Measurements from ENCODE around the gene GNRH2. TPM values are rescaled to one million over a fixed set of nuclear protein-coding genes. Genes with fewer than 3 reads are reported as not detected.

The GNRH2 gene
- polyA plus RNA-seq, 1 donor (not counting 4 experiments of a cell fraction or from before 2014, with no cell fraction given) = 0.18 TPM

DNA sequence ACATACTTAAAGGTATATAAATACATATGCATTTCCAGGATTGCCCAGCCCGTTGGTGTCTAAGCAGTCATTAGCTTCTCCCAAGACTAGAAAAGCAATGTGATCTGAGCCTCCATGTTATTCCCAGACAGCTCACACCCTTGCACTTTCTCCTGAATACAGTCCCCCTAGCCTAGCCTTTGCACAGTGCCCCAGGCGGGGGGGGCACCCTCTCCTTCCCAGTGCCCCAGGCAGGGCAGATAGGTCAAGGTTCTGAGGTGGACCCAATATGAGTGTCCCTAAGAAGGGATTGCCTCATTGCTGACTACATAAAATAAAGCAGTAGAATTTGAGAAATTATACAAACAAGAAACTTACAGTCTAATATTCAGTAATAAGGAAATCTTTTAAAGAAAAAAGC, 15.4 kb upstream of the GNRH2 start:
- H3K79me2 ChIP-seq (ENCODE audit: control insufficient read depth, insufficient read depth, low read length) = no peaks in the 10 kb centered on the region
- H3K27ac ChIP-seq (ENCODE audit: control insufficient read depth, insufficient read depth, low read length) = no peak overlapping the region
- TF ChIP-seq EZH2 (IDR thresholded peaks at IDR 0.05; ENCODE audit: low read length) = no peak
- TF ChIP-seq, protein P1, sequence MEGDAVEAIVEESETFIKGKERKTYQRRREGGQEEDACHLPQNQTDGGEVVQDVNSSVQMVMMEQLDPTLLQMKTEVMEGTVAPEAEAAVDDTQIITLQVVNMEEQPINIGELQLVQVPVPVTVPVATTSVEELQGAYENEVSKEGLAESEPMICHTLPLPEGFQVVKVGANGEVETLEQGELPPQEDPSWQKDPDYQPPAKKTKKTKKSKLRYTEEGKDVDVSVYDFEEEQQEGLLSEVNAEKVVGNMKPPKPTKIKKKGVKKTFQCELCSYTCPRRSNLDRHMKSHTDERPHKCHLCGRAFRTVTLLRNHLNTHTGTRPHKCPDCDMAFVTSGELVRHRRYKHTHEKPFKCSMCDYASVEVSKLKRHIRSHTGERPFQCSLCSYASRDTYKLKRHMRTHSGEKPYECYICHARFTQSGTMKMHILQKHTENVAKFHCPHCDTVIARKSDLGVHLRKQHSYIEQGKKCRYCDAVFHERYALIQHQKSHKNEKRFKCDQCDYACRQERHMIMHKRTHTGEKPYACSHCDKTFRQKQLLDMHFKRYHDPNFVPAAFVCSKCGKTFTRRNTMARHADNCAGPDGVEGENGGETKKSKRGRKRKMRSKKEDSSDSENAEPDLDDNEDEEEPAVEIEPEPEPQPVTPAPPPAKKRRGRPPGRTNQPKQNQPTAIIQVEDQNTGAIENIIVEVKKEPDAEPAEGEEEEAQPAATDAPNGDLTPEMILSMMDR (optimal IDR thresholded peaks at IDR 0.05 in 1 of 3, IDR thresholded peaks at IDR 0.05 in 1 of 3, conservative IDR thresholded peaks at IDR 0.05 in 1 of 3; ENCODE audit: extremely low read depth in 1 of 3, insufficient read depth in 2 of 3, low read length in 3 of 3) = no peak
- dilution Hi-C loops (cut with MboI; ENCODE audit: extremely low pct_ligation_motif_present, low sequenced_read_pairs) = no loop called here
- no peaks in the 10 kb centered on the region for H4K20me1 ChIP-seq (ENCODE audit: control insufficient read depth, extremely low read depth, insufficient read depth, low read length)
- no peak overlapping the region for H3K4me2 ChIP-seq (ENCODE audit: control insufficient read depth, extremely low read depth, insufficient read depth, low read depth, low read length)
- H3K4me3 ChIP-seq (ENCODE audit: control insufficient read depth in 2 of 3, extremely low read depth in 1 of 3, insufficient read depth in 2 of 3, low read depth in 1 of 3, low read length in 3 of 3) = no peak overlapping the region
- H3K9me3 ChIP-seq (ENCODE audit: control insufficient read depth, low read depth, low read length) = no peaks in the 10 kb centered on the region
- no peak overlapping the region for H2AFZ ChIP-seq (ENCODE audit: control insufficient read depth, low read length)
- FAIRE-seq = no peak
- H3K9ac ChIP-seq (ENCODE audit: control insufficient read depth, extremely low read depth, insufficient read depth, low read length) = no peak overlapping the region
- H3K4me1 ChIP-seq (ENCODE audit: control insufficient read depth, extremely low read depth, insufficient read depth, low read length) = no peaks in the 10 kb centered on the region
- no peaks in the 10 kb centered on the region for H3K9me1 ChIP-seq (ENCODE audit: control insufficient read depth, extremely low read depth, insufficient read depth, low read length)
- DNase-seq (ENCODE audit: low read depth, low spot score) = no peak
- no peaks in the 10 kb centered on the region for H3K27me3 ChIP-seq (ENCODE audit: control insufficient read depth, extremely low read depth, insufficient read depth, low read length)
- H3K36me3 ChIP-seq (ENCODE audit: control insufficient read depth in 2 of 2, extremely low read depth in 1 of 2, insufficient read depth in 2 of 2, low read length in 2 of 2) = peaks cover 19 to 28% of the 10 kb centered on the region in 2 experiments

DNA sequence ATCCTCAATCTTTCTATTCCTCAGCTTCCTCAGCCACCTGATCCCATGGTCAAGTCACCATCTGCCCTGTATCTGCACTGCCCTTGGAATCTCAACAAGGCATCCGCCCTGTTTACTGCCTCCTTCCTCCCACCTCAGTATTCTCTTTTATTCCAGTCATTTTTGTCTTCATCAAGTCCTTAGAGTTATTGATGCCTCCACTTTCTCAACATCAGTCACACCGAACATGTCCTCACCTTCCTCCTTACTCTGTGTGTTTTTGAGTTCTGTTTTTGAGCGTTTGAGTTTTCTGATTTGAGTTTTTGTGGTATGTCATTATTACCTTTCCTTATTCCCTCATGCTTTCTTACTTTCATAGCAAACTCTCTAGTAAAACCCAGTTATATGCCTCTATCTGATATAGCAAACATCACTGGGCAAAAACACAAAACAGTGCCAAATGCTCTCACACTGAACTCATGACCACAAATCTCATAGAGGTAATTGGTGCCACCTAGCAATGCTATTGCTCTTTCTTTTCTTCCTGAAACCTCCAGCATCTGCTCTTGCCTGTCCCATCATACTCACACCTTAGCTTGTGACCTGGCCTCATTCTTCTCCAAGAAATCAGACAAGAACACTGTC, 11.8 kb upstream of the GNRH2 start:
- Histone ChIP-seq H3K79me2 (ENCODE audit: control insufficient read depth, insufficient read depth, low read length) (no peaks in the 10 kb centered on the region), H3K27ac (ENCODE audit: control insufficient read depth, insufficient read depth, low read length) (no peak overlapping the region), H2AFZ (ENCODE audit: control insufficient read depth, low read length) (no peak overlapping the region), H3K9ac (ENCODE audit: control insufficient read depth, extremely low read depth, insufficient read depth, low read length) (no peak overlapping the region), H3K9me1 (ENCODE audit: control insufficient read depth, extremely low read depth, insufficient read depth, low read length) (no peaks in the 10 kb centered on the region), H3K36me3 (ENCODE audit: control insufficient read depth in 2 of 2, extremely low read depth in 1 of 2, insufficient read depth in 2 of 2, low read length in 2 of 2) (peaks cover 32 to 39% of the 10 kb centered on the region in 2 experiments), H3K9me3 (ENCODE audit: control insufficient read depth, low read depth, low read length) (no peaks in the 10 kb centered on the region), H3K4me3 (ENCODE audit: control insufficient read depth in 2 of 3, extremely low read depth in 1 of 3, insufficient read depth in 2 of 3, low read depth in 1 of 3, low read length in 3 of 3) (no peak overlapping the region), H4K20me1 (ENCODE audit: control insufficient read depth, extremely low read depth, insufficient read depth, low read length) (no peaks in the 10 kb centered on the region), H3K4me1 (ENCODE audit: control insufficient read depth, extremely low read depth, insufficient read depth, low read length) (no peaks in the 10 kb centered on the region), H3K27me3 (ENCODE audit: control insufficient read depth, extremely low read depth, insufficient read depth, low read length) (no peaks in the 10 kb centered on the region), H3K4me2 (ENCODE audit: control insufficient read depth, extremely low read depth, insufficient read depth, low read depth, low read length) (no peak overlapping the region)
- no peak for DNase-seq (ENCODE audit: low read depth, low spot score)
- FAIRE-seq = no peak
- TF ChIP-seq, protein P1 (optimal IDR thresholded peaks at IDR 0.05 in 1 of 3, IDR thresholded peaks at IDR 0.05 in 1 of 3, conservative IDR thresholded peaks at IDR 0.05 in 1 of 3; ENCODE audit: extremely low read depth in 1 of 3, insufficient read depth in 2 of 3, low read length in 3 of 3) = no peak
- TF ChIP-seq EZH2 (IDR thresholded peaks at IDR 0.05; ENCODE audit: low read length) = no peak
- dilution Hi-C loops (cut with MboI; ENCODE audit: extremely low pct_ligation_motif_present, low sequenced_read_pairs) = no loop called here

Data from keratinocyte (primary cell).